ENCODE data around the gene KCNQ1. TPM values are rescaled to one million over a fixed set of nuclear protein-coding genes. Genes with fewer than 3 reads are reported as not detected.

The KCNQ1 gene
- polyA plus RNA-seq, 1 donor (not counting 4 experiments of a cell fraction or from before 2014, with no cell fraction given): not detected

DNA sequence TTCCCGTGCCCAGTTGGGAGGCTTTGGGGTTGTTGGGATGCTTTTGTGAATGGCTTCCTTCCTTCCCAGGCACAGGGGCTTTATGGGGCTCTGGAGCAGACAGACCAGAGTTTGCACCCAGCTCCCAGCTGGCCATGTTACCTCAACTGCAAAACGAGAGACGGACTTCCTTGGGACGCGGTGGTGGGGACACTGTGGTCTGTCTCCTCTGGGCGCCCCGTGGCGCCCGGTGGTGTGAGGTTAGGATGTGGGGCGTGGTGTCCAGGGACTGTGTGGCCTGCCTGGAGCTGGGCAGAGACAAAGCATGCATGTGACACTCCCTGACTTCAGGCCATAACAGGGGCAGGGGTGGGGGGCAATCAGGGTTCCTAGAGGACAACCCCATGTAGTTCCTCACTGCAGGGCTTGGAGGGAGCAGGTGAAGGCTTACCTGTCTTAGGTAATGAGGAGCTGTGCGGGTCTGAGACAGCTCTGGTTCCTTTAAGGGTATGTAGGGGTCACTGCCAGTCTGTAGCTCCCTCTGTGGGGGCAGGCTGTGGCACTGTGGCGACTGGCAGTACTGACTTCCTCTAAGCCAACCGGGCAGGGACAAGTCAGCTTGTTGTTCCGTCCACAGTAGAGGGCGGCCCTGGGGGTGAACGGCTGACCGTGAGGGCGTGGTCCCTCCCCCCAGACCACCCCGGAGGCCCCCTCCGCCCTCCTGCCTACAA, 14.4 kb downstream of the KCNQ1 start:
- Histone ChIP-seq H3K36me3 (ENCODE audit: control insufficient read depth in 2 of 2, extremely low read depth in 1 of 2, insufficient read depth in 2 of 2, low read length in 2 of 2) (no peaks in the 10 kb centered on the region), H4K20me1 (ENCODE audit: control insufficient read depth, extremely low read depth, insufficient read depth, low read length) (no peaks in the 10 kb centered on the region), H3K9ac (ENCODE audit: control insufficient read depth, extremely low read depth, insufficient read depth, low read length) (no peak overlapping the region), H3K79me2 (ENCODE audit: control insufficient read depth, insufficient read depth, low read length) (no peaks in the 10 kb centered on the region), H2AFZ (ENCODE audit: control insufficient read depth, low read length) (no peak overlapping the region), H3K9me1 (ENCODE audit: control insufficient read depth, extremely low read depth, insufficient read depth, low read length) (no peaks in the 10 kb centered on the region), H3K27ac (ENCODE audit: control insufficient read depth, insufficient read depth, low read length) (no peak overlapping the region), H3K9me3 (ENCODE audit: control insufficient read depth, low read depth, low read length) (no peaks in the 10 kb centered on the region), H3K4me3 (ENCODE audit: control insufficient read depth in 2 of 3, extremely low read depth in 1 of 3, insufficient read depth in 2 of 3, low read depth in 1 of 3, low read length in 3 of 3) (no peak overlapping the region), H3K4me1 (ENCODE audit: control insufficient read depth, extremely low read depth, insufficient read depth, low read length) (no peaks in the 10 kb centered on the region), H3K4me2 (ENCODE audit: control insufficient read depth, extremely low read depth, insufficient read depth, low read depth, low read length) (no peak overlapping the region), H3K27me3 (ENCODE audit: control insufficient read depth, extremely low read depth, insufficient read depth, low read length) (peaks cover 4% of the 10 kb centered on the region)
- DNase-seq (ENCODE audit: low read depth, low spot score): no peak
- dilution Hi-C loops (cut with MboI; ENCODE audit: extremely low pct_ligation_motif_present, low sequenced_read_pairs): no loop called here
- no peak for TF ChIP-seq EZH2 (IDR thresholded peaks at IDR 0.05; ENCODE audit: low read length)
- TF ChIP-seq CTCF (optimal IDR thresholded peaks at IDR 0.05 in 1 of 3, IDR thresholded peaks at IDR 0.05 in 1 of 3, conservative IDR thresholded peaks at IDR 0.05 in 1 of 3; ENCODE audit: extremely low read depth in 1 of 3, insufficient read depth in 2 of 3, low read length in 3 of 3): no peak
- no peak for FAIRE-seq

DNA sequence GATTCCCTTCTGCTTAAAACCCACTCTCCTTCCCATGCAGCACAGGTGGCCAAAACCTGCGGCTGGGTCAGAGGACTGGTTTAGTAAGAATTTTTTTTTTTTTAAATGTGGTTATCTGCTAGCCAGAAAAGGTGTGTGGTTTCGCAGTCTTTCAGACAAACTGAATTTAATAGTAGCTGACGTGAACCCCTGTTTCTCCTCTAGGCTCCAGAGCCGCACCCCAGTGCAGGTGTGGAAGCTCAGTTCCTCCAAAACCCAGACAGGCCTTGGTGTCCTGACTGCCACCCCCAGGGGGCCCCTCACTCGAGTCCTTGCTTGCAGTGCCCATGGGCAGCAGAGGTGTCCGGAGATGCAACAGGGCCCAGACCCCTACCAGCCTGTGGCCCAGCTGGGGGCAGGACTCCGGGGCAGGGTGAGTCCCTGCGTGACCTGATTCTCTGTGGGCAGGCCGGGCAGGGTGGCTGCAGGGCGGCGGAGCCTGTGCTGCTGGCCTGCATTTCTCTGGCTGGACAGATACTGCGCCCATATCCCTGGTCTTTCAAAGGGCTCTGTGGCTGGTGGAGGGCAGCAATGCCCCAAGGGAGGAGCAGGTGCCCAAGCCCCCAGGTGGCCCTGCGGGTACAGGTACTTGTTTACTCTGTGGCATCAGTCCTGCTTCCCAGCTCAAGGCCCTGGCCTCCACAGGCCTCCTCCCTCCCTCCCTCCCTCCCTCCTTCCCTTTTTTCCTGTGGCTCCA, 15.2 kb downstream of the KCNQ1 start:
- FAIRE-seq: no peak
- dilution Hi-C loops (cut with MboI; ENCODE audit: extremely low pct_ligation_motif_present, low sequenced_read_pairs): no loop called here

More for the DNA sequence above, 15.2 kb downstream of the KCNQ1 start:
- DNase-seq (ENCODE audit: low read depth, low spot score): no peak
- no peak overlapping the region for H3K9ac ChIP-seq (ENCODE audit: control insufficient read depth, extremely low read depth, insufficient read depth, low read length)
- H3K27me3 ChIP-seq (ENCODE audit: control insufficient read depth, extremely low read depth, insufficient read depth, low read length): peaks cover 4% of the 10 kb centered on the region
- no peaks in the 10 kb centered on the region for H3K9me1 ChIP-seq (ENCODE audit: control insufficient read depth, extremely low read depth, insufficient read depth, low read length)
- H3K79me2 ChIP-seq (ENCODE audit: control insufficient read depth, insufficient read depth, low read length): no peaks in the 10 kb centered on the region
- no peak overlapping the region for H2AFZ ChIP-seq (ENCODE audit: control insufficient read depth, low read length)
- H3K27ac ChIP-seq (ENCODE audit: control insufficient read depth, insufficient read depth, low read length): no peak overlapping the region
- H3K4me1 ChIP-seq (ENCODE audit: control insufficient read depth, extremely low read depth, insufficient read depth, low read length): no peaks in the 10 kb centered on the region
- H3K4me2 ChIP-seq (ENCODE audit: control insufficient read depth, extremely low read depth, insufficient read depth, low read depth, low read length): no peak overlapping the region
- H4K20me1 ChIP-seq (ENCODE audit: control insufficient read depth, extremely low read depth, insufficient read depth, low read length): no peaks in the 10 kb centered on the region
- H3K4me3 ChIP-seq (ENCODE audit: control insufficient read depth in 2 of 3, extremely low read depth in 1 of 3, insufficient read depth in 2 of 3, low read depth in 1 of 3, low read length in 3 of 3): no peak overlapping the region
- H3K9me3 ChIP-seq (ENCODE audit: control insufficient read depth, low read depth, low read length): no peaks in the 10 kb centered on the region
- H3K36me3 ChIP-seq (ENCODE audit: control insufficient read depth in 2 of 2, extremely low read depth in 1 of 2, insufficient read depth in 2 of 2, low read length in 2 of 2): no peaks in the 10 kb centered on the region
- no peak for TF ChIP-seq CTCF (optimal IDR thresholded peaks at IDR 0.05 in 1 of 3, IDR thresholded peaks at IDR 0.05 in 1 of 3, conservative IDR thresholded peaks at IDR 0.05 in 1 of 3; ENCODE audit: extremely low read depth in 1 of 3, insufficient read depth in 2 of 3, low read length in 3 of 3)
- no peak for TF ChIP-seq EZH2 (IDR thresholded peaks at IDR 0.05; ENCODE audit: low read length)

All from keratinocyte (primary cell).